Liver (tissue), 3 donors: ENCODE data around the gene PPP6R3.

ENCODE experiments used
- CTCF ChIP-seq: fragments of 150-350 bp; IDR thresholded peaks from 2 replicates; pipeline ENCODE4 v1.5.1; 2017; ENCODE audit warnings: improper control_type of control experiment, low read depth, low read length; ENCODE audit not compliant: missing input control
- FOXA1 ChIP-seq: IDR thresholded peaks from 2 replicates; pipeline ENCODE4 v1.6.1; 2016; ENCODE audit warnings: antibody characterized with exemption
- HNF4G ChIP-seq: IDR thresholded peaks from 2 replicates; pipeline ENCODE4 v1.6.1; 2016; ENCODE audit warnings: antibody characterized with exemption
- JUND ChIP-seq, 2 donors: IDR thresholded peaks; 2 replicates each; pipeline ENCODE4 v1.6.1; 2016; ENCODE audit warnings: antibody characterized with exemption in 2 of 2
- RAD21 ChIP-seq, 2 donors: IDR thresholded peaks; 2 replicates each; pipeline ENCODE4 v1.6.1; 2016; ENCODE audit warnings: antibody characterized with exemption in 2 of 2, mild to moderate bottlenecking in 2 of 2
- YY1 ChIP-seq: IDR thresholded peaks from 2 replicates; pipeline ENCODE4 v1.6.1; 2016; ENCODE audit warnings: antibody characterized with exemption, mild to moderate bottlenecking
- TF ChIP-seq, protein P1 (sequence below): IDR thresholded peaks from 2 replicates; pipeline ENCODE4 v1.6.1; 2016; ENCODE audit warnings: antibody characterized with exemption
- TF ChIP-seq, protein P2 (sequence below): IDR thresholded peaks from 2 replicates; pipeline ENCODE4 v1.6.1; 2016; ENCODE audit warnings: antibody characterized with exemption
- donor health status: healthy.
- donor health status: healthy.

DNA sequence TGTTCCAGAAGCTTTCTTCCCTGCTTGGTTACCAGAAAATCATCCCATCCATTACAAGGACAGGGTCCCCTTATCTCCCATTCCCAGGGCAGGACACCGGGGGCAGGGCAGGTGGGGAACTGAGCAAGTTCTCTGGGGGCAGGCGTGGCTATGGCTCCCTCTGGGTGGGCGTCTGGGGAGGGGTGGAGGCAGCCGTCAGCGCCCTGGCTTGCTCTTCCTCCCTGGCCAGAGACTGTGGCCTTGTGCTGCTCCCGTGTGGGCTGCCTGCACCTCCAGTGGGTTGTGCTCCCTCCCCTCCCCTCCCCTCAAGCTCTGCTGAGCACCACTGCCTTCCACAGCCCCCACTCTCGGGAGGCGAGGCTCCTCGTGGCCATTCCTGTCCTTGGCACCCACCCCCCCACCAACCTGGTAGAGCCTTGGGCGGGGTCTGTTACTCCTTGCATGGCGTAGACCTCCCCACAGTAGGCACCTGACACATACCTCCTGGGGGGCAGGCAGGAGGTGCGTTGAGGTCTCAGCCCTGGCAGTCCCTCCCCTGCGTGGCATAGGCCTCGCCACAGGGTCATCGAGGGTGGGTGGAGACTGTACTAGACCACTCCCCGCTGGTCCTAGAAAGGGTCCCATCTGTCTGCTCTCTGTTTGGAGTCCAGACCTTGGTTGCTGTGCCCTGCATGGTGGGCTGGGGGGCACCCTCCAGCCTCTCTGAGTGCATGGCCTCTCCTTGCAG is 24.2 kb upstream of the PPP6R3 start:
- TF ChIP-seq CTCF (no peak), FOXA1 (no peak), YY1 (no peak), JUND (IDR thresholded peaks at IDR 0.05) (no peak), RAD21 (IDR thresholded peaks at IDR 0.05) (no peak), HNF4G (no peak)
- TF ChIP-seq, protein P1, sequence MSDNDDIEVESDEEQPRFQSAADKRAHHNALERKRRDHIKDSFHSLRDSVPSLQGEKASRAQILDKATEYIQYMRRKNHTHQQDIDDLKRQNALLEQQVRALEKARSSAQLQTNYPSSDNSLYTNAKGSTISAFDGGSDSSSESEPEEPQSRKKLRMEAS, result no peak
- TF ChIP-seq, protein P2, sequence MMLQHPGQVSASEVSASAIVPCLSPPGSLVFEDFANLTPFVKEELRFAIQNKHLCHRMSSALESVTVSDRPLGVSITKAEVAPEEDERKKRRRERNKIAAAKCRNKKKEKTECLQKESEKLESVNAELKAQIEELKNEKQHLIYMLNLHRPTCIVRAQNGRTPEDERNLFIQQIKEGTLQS, result no peak
